HG03432 (cell line): ENCODE data around the gene BCAT1.

Source experiments
- ATAC-seq: cut with Tn5 transposase; IDR thresholded peaks from one replicate; pipeline ENCODE4 v1.9.1; 2021; ENCODE audit warnings: mild to moderate bottlenecking, moderate library complexity; ENCODE audit not compliant: unreplicated experiment

The BCAT1 gene, protein sequence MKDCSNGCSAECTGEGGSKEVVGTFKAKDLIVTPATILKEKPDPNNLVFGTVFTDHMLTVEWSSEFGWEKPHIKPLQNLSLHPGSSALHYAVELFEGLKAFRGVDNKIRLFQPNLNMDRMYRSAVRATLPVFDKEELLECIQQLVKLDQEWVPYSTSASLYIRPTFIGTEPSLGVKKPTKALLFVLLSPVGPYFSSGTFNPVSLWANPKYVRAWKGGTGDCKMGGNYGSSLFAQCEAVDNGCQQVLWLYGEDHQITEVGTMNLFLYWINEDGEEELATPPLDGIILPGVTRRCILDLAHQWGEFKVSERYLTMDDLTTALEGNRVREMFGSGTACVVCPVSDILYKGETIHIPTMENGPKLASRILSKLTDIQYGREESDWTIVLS

DNA sequence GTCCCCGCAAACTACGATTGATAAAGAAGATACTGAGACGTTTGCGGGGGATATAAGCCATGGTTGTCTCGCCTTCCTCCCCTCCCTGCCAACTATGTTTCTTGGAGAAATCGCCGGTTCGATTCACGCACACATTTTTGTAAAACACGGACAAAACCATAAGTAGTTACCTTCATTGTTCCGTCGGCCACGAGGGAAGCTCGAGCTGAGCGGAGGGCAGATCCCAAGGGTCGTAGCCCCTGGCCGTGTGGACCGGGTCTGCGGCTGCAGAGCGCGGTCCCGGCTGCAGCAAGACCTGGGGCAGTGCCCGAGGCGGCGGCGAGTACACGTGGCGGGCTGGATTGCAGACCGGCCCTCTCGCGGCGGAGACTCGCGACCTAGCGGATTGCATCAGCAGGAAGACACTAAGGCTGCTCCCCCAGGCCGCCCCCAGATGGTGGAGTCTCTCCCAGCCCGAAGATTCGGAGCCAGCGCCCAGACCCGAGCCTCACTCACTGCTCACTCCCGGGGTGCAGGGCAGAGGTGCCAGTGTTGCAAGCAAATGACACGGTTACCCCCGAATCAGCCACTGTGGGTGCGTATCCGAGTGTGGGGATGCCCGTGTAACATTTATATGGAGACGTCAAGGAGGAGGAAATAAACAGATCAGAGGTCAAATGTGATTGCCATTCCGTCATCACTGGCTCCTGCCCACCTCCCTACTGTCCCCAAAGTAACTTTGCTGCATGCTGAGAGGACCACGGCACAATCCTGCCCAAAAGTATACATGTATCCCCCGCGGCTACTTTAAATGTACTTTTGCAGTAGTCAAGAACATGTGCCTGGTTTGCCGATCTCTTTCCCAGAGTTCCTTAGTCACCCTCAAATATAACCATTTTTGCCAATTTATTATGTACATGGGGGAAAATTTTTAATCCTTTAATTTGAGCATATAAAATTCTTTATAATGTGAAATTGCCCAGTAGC lies at the start of gene BCAT1:
BCAT1 (minus strand) TSS at position 345 of the 966 bp plus-strand sequence; CDS start at position 176, 169 bp downstream.
- peak; percentile 36 for ATAC-seq

DNA sequence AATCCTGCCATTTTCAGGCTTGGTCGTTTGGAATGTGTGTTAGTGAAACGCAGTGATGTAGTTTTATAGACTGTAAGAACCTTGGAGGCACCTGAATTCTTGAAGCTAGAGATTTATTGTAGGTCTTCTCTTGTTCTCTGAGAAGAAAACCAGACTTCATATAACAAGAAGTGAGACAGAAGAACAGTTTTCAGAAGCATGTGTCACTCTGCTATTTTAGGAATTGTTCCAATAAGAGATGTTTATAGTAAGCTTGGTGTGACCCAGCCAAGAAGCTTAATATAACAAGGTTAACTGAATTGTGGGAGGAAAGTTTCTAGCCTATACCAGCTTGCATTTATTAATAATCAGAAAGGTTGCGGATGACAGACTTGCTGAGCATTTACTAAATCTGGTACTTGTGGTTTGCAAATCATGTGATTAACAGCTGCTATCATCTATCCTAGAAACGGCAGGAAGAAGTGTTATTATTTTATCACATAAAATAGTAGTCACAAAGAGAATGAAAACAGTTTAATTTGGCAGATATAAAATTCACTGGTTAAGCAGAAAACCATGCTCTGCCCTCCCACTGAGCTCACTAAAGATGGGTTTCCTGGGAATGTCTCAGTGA lies 49.2 kb upstream of the BCAT1 start:
- ATAC-seq, result peak; percentile 83

DNA sequence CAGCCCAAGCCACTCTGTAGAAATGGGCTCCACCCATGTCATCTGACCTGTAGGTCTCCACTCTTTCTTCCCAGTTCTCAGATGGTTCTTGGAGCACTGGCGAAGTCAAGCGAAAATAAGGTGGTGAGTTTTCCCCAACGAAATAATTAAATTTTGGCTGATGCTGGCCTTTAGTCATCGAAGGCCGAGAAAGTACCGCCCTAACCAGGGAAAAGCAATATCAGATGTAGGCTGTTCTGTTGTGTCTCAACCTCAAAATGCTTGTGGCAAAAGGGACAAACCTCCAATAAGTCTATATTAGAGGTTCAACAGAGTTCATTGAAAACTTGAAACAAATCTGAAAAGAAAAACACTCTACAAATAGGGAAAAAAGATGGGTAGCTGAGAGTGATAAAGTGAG lies 48.6 kb upstream of the BCAT1 start:
- peak; percentile 3 for ATAC-seq

DNA sequence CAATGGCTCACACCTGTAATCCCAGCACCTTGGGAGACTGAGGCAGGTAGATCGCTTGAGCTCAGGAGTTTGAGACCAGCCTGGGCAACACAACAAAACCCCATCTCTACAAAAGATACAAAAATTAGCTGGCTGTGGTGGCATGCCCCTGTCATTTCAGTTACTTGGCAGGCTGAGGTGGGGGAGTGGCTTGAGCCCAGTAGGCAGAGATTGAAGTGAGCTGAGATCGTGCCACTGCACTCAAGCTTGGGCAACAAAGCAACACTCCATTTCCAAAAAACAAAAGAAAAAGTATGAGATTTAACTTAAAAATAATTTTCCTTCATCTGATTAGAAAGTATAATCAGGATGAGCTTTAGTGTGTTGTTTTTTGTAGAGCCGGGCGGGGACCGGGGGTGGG lies 47.9 kb upstream of the BCAT1 start:
- no peak for ATAC-seq

DNA sequence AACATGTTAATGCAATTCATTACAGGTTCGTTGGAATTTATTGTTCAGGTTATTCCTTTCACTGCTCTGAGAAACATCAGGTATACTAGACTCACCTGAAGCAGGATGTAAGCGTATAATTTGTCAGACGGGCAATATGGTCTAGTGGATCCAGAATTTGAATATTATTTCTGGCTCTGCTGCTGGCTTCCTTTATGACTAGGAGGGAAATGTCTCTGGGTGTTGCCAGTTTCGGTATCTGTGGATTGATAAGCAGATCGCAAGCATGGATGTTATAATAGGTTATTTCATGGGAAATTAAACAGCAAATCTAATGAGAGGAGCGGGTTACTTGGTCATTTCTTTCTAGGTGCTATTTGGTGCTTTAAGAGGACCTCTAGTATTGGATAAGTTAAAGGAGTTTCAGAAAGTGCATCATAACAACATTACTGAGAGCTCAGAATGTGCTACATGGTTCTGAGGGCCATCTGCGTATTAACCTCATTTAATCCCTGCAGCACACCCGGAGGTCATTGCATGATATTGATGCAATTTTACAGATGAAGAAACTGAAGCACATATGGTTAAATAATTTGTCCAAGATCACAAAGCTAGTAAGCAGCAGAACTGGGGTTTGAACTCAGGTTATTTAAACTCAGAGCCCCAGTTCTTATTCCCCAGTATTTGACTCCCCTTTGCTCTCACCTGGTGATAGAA lies 47.3 kb upstream of the BCAT1 start:
- peak; percentile 24 for ATAC-seq

DNA sequence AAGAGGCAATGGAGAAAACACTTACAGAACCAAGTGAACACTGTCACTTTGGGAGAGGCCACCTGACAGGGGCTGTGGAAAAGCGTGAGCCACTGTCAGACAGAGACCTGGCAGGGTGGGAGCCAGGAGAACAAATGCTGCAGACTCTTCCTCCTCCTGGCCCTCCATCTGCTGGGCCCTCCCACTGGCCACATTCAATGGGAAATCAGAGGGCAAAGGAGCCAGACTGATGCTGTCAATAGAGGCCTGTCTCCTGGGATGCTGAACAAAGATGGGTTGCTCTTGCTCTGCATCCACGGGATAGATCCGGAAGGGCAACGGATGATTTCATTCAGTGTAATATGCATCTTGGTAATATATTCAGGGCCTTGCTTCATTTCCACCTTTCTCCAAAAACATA lies 44.9 kb upstream of the BCAT1 start:
- no peak for ATAC-seq

DNA sequence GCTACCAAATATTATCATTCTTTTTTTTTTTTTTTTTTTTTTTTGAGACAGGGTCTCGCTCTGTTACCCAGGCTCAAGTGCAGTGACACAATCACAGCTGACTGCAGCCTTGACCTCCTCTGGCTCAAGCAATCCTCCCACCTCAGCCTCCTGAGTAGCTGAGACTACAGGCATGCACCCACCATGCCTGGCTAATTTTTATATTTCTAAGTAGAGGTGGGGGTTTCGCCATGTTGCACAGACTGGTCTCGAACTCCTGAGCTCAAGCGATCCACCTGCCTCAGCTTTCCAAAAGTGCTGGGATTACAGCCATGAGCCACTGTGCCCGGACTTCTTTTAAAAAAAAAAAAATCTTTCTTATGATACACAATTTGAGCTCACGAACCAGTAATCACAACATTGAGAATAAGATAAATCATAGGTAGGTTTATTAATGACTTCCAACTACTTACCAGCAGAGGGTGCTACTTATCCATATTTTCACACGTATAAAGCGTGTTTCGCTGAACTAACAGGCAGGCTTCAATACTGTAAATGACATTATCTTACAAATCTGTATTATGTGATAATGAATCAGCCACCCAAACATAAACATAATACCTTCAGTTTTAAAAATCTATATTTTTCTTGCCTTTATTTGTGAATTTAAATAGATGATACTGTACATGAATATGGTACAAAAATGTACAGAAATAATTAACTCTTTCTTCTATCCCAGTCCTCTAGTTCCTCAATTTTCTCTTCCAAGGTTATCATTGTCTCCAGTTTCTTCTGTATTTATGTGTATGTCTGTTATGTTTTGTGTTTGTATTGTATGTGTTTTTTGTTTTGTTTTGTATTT lies 42.5 kb upstream of the BCAT1 start:
- peak; percentile 54 for ATAC-seq

DNA sequence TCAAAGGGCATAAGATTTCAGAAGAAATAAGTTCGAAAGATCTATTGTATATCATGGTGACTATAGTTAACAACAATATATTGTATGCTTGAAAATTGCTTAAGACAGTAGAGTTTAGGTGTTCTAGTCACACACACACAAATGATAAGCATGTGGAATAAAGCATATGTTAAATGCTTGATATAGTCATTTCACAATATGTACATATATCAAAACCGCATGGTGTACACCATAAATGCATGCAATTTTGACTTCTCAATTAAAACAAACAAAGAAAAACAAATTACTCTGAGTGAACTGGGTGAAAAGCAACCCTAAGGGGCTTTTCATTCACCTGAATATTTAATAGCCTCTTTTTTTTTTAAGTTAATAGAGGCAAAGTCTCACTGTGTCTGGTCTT lies 40.3 kb upstream of the BCAT1 start:
- ATAC-seq, result no peak

DNA sequence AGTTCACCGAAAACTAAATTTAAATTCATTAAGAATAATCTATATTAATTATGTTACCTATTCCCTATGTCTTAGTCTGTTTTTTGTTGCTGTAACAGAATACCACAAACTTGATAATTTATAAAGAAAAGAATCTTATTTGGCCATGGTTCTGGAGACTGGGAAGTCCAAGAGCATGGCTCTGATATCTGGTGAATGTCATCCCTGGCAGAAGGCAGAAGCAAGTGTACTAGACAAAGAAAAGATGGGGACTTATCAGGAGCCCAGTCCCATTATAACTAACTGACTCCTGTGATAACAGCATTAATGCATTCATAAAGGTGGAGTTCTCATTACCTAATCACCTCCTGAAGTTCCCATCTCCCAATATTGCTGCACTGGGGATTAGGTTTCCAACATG lies 33.3 kb upstream of the BCAT1 start:
- no peak for ATAC-seq

DNA sequence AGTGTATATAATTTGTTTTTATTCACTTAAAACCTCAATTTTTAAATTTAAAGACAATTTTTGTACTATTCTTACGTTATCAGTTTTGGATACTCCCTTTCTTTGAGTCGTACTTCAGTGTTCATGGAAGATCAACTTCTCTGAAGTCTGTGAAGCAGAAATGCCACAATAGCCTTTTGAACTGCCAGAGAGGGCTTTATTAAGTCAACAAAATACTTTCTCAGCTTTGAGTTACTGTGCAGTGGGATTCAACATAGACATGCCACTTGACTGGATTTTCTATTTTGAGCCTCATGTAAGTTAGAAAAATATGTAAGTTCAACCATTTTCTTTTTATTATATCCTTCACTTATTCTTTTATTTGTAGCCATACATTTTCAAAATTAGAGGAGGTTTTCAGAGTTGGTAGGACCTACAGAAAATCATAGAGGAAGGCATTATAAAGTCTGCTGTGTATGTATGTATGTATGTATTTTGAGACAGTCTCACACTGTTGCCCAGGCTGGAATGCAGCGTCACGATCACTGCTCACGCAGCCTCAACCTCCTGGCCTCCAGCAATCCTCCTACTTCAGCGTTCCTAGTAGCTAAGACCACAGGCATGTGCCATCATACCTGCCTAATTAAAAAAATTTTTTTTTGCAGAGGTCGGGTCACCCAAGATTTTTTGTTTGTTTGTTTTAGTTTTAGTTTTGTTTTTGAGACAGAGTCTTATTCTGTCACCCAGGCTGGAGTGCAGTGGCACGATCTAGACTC lies 31.3 kb upstream of the BCAT1 start:
- ATAC-seq, result no peak

DNA sequence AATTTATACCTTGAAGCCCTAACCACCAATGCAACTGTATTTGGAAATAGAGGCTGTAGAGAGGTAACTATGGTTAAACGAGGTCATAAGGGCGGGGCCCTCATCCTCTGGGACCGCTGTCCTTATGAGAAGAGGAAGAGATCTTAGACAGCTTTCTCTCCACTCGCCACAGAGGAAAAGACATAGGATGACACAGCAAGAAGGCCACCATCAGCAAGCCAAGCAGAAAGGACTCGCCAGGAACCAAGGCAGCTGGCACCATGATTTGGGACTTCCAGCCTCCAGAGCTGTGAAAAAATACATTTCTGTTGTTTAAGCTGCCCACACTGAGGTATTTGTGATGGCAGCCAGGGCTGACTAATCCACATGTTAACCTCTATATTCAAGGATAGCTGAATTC lies 30.4 kb upstream of the BCAT1 start:
- ATAC-seq, result no peak

DNA sequence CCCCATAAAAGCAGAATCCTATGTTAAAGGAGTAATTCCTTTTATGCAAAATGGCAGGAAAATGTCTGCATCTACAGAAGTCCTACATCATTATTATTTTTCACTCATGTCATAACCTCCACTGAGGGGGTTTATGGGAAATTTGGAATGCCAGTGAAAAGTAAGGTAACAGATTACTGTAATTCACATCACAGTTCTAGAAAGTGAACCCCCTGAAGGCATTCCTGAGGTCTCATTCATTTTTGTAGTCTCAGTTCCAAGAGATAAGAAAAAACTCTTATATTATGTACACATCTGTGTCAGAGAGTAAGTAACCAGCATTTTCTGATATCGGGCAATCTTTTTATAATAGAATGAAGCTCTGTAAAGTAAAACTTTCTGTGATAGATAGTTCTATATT lies 28.8 kb upstream of the BCAT1 start:
- ATAC-seq, result no peak

DNA sequence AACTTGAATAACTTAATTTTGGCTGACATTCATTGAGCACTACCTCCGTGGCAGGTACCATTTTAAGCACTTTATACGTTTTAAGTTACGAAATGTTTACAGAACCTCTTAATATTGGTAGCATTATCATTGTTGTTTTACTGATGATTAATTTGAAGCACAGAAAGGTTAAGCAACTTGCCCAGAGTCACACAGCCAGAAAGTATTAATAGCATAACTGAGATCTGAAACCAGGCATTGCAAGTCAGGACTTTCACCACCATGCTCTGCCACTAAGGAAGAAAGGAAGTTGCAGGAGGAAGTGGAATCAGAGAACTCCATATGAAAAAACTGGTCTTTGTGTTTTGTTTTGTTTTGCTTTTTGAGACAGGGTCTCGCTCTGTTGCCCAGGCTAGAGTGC lies 28.2 kb upstream of the BCAT1 start:
- no peak for ATAC-seq

DNA sequence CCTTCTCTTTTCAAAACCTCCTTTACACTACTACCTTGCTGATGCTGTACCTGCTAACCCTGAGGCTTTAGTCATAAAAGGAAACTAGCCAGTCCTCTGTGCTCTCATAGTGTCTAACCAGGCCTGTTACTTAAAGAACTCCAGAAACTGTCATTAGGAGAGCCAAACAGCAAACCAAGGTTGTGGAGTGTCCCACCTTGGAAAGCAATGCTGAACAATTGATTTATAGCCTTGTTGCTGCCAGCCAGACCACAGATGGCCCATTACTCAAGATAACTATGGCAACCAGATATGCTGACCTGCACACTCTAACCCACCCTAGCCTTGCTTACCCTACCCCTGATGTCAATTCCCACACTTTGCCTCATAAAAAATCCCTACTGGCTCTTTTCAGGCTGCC lies 26.5 kb upstream of the BCAT1 start:
- no peak for ATAC-seq

DNA sequence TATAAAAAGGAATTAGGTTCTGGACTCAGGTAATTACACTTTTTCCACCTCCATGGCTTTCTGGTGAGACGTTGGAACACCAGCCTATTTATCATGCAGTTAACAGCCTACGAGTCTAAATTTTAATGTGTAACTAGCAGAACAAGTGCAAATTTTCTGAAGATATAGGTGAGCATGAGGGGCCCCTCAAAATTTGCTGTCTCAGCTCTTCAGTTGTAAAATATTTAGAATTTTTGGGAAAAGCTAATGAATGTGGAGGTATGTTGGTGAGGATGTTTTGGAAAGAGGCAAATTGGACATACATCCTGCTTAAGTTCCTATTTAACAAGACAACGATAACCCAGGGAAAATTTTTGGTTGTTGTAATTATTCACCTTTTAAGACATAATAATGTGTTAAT lies 25.3 kb upstream of the BCAT1 start:
- no peak for ATAC-seq

DNA sequence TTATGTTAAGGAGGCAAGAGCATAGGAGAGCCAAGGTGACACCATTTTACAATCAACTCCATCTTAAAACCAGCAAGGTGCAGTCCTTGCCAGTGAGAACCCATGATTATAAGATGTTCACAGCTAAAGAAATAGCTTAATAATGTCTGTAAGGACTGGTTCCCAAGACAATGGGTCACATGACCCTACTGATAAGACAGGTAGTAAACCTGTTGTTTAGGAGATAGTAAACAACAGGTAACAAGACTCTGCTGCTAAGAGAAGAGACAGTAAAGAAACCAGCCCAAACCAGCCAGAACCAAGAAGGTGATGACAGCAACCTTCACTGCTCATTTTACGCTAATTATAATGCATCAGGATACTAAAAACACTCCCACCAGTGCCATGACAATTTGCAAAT lies 23.2 kb upstream of the BCAT1 start:
- ATAC-seq, result no peak

DNA sequence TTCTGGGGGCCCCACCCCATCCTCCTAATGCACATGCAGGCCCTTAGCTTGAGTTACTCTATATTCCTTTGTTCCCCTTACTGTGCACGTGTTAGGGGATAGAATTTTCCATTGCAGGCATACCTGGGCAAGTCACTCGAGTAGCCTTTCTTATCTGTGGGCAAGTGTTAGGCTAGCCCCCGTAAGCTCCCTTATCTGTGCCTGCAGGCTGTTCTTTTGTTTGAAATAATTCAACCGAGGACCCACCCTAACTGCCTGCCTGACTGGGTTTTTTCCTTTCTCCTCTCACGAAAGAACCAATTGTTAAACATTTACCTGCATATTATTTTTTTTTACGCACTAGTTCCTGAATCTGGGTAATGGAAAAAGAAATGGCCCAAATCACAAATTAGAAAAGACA lies 21.3 kb upstream of the BCAT1 start:
- no peak for ATAC-seq

DNA sequence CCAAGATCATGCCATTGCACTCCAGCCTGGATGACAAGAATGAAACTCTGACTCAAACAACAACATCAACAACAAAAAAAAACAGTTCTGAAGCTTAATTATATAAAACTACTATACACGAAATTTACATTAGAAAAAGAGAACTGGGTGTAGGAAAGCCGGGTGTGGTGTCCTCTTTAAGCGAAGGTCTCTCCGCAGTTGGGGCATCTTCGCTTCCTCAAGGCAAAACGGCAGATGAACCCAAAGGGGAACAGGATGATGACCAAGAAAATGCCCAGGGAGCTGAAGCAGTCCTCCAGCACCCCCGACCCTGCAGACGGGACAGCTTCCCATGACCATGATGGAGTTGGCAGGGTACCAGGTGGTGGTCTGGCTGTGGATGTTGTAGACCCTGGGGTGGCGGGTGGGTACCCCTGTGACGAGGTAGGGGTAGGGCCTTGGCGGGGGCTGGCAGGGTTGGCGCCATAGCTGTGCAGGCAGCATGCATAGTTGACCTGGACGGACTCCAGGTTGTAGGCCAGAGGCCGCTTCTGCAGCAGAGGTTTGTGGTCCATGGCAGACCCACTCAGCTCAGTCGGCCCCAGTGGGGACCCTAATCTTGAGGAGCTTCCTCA lies 18.2 kb upstream of the BCAT1 start:
- no peak for ATAC-seq

DNA sequence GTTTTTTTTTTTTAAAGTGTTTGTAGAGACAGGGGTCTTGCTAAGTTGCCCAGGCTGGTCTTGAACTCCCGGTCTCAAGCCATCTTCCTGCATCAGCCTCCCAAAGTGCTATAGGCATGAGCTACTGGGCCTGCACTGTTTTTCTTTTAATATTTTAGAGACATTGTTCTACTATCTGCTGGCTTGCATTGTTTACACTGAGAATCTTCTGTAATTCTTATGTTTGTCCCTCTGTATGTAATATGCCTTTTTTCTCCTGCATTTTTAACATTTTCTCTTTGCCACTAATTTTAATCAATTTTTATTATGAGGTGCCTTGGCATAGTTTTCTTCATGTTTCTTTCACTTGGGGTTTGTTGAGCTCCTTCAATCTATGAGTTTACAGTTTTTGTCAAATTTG lies 15.4 kb upstream of the BCAT1 start:
- ATAC-seq, result no peak
